GM19351 (cell line): ENCODE data around the gene MYPN.

Experiments used
- ATAC-seq: cut with Tn5 transposase; IDR thresholded peaks from one replicate; pipeline ENCODE4 v1.9.1; 2021; ENCODE audit warnings: mild to moderate bottlenecking, moderate library complexity; ENCODE audit not compliant: unreplicated experiment

The MYPN gene

GRCh38 chr10:68261132-68261856, 152.0 kb downstream of the MYPN start:
- no peak for ATAC-seq
